Spleen (tissue), 7 donors: ENCODE measurements around the gene LDHAL6A.

Source experiments
- CTCF ChIP-seq, 11 experiments: fragments of 200-600 bp in 7 of 11; fragments of 450-650 bp in 4 of 11; sonication (generic) in 4 of 11; IDR thresholded peaks in 8 of 11; conservative IDR thresholded peaks in 3 of 11; 1 replicate in 7 of 11; 2 replicates in 4 of 11; pipeline versions ENCODE4 v1.4.0 to v1.8.0; 2016 to 2021; ENCODE audit warnings: antibody characterized with exemption in 11 of 11, inconsistent platforms in 4 of 11, mild to moderate bottlenecking in 1 of 11
- POLR2A ChIP-seq, 3 donors: fragments of 450-650 bp; IDR thresholded peaks; one replicate each; pipeline ENCODE4 v1.5.1; 2017; ENCODE audit warnings: antibody characterized with exemption in 3 of 3, mild to moderate bottlenecking in 1 of 3
- POLR2AphosphoS5 ChIP-seq, 3 donors: sonication (generic); formaldehyde crosslinking; IDR thresholded peaks; one replicate each; pipeline ENCODE4 v1.5.1; 2017; ENCODE audit warnings: antibody characterized with exemption in 3 of 3
- donor health status: DM: no; HTN: no; CAD: no; lungs with moderate emphysema.
- donor health status: DM: no; HTN: no; CAD: no.
- donor health status: DM: no; HTN: no; CAD: no.

- TF ChIP-seq CTCF (IDR thresholded peaks at IDR 0.05 in 8 of 11, conservative IDR thresholded peaks at IDR 0.05 in 3 of 11) = no peak
- no peak for TF ChIP-seq POLR2AphosphoS5 (IDR thresholded peaks at IDR 0.05)
- no peak for TF ChIP-seq POLR2A (IDR thresholded peaks at IDR 0.05)
Observed at GRCh38 chr11:18427240-18427639, 28.4 kb upstream of the LDHAL6A start.
